Measurements from ENCODE around the gene ACAD10. TPM values are rescaled to one million over a fixed set of nuclear protein-coding genes. Genes with fewer than 3 reads are reported as not detected.

The ACAD10 gene
- total RNA-seq, 1 donor from 2014 or later, result 13.5 TPM

GRCh38 chr12:111775205-111776193 is 89.6 kb downstream of the ACAD10 start:
- peak; percentile 41 for DNase-seq (ENCODE audit: low read depth)

- DNase-seq (ENCODE audit: low read depth), result no peak
Measured at GRCh38 chr12:111776836-111777344, 91.0 kb downstream of the ACAD10 start.

GRCh38 chr12:111777345-111778045 is 91.6 kb downstream of the ACAD10 start:
- DNase-seq (ENCODE audit: low read depth), result no peak

GRCh38 chr12:111780166-111780565 is 94.3 kb downstream of the ACAD10 start:
- no peak for DNase-seq (ENCODE audit: low read depth)

- no peak for DNase-seq (ENCODE audit: low read depth)
Measured at GRCh38 chr12:111780615-111781014, 94.8 kb downstream of the ACAD10 start.

GRCh38 chr12:111781085-111781658 is 95.3 kb downstream of the ACAD10 start:
- DNase-seq (ENCODE audit: low read depth), result no peak

- no peak for DNase-seq (ENCODE audit: low read depth)
Measured at GRCh38 chr12:111783046-111783445, 97.2 kb downstream of the ACAD10 start.

GRCh38 chr12:111784953-111785352 is 99.1 kb downstream of the ACAD10 start:
- no peak for DNase-seq (ENCODE audit: low read depth)

GRCh38 chr12:111785651-111786050 is 99.8 kb downstream of the ACAD10 start:
- no peak for DNase-seq (ENCODE audit: low read depth)

GRCh38 chr12:111788178-111788654 is 102.4 kb downstream of the ACAD10 start:
- DNase-seq (ENCODE audit: low read depth), result peak; percentile 63

GRCh38 chr12:111789779-111790178 is 103.9 kb downstream of the ACAD10 start:
- no peak for DNase-seq (ENCODE audit: low read depth)

- DNase-seq (ENCODE audit: low read depth), result no peak
Measured at GRCh38 chr12:111791507-111791906, 105.7 kb downstream of the ACAD10 start.

- DNase-seq (ENCODE audit: low read depth), result no peak
Measured at GRCh38 chr12:111792155-111792855, 106.5 kb downstream of the ACAD10 start.

GRCh38 chr12:111792856-111793235 is 107.0 kb downstream of the ACAD10 start:
- DNase-seq (ENCODE audit: low read depth), result no peak

GRCh38 chr12:111798182-111798581 is 112.3 kb downstream of the ACAD10 start:
- DNase-seq (ENCODE audit: low read depth), result no peak

- DNase-seq (ENCODE audit: low read depth), result no peak
Measured at GRCh38 chr12:111799758-111800157, 113.9 kb downstream of the ACAD10 start.

- no peak for DNase-seq (ENCODE audit: low read depth)
Measured at GRCh38 chr12:111803038-111803626, 117.3 kb downstream of the ACAD10 start.

- DNase-seq (ENCODE audit: low read depth), result no peak
Measured at GRCh38 chr12:111803851-111804250, 118.0 kb downstream of the ACAD10 start.

- no peak for DNase-seq (ENCODE audit: low read depth)
Measured at GRCh38 chr12:111806304-111806703, 120.5 kb downstream of the ACAD10 start.

All from myocyte (in vitro differentiated cells).